Ovary (tissue), 10 donors: ENCODE measurements around the gene SPR. TPM values are rescaled to one million over a fixed set of nuclear protein-coding genes. Genes with fewer than 3 reads are reported as not detected.

ENCODE experiments used
- DNase-seq, 5 donors: peaks; one replicate each; pipeline ENCODE4 v3.0.0-alpha.2; 2019 to 2020
- H3K27ac ChIP-seq, 2 donors: fragments of 200-600 bp; one replicate each; pipeline versions ENCODE4 v1.5.1 to v1.8.0; 2019 to 2022
- H3K27me3 ChIP-seq: fragments of 200-600 bp; one replicate; pipeline ENCODE4 v1.8.0; 2022
- H3K36me3 ChIP-seq: fragments of 200-600 bp; sonication (generic); one replicate; pipeline ENCODE4 v1.5.1; 2019
- H3K4me1 ChIP-seq: one replicate; pipeline ENCODE4 v1.8.1; 2013; ENCODE audit warnings: mild to moderate bottlenecking, moderate library complexity; ENCODE audit not compliant: insufficient read depth
- H3K4me3 ChIP-seq: fragments of 200-600 bp; sonication (generic); one replicate; pipeline ENCODE4 v1.5.1; 2017
- H3K9me3 ChIP-seq, 2 donors: fragments of 200-600 bp in 1 of 2; sonication (generic) in 1 of 2; one replicate each; pipeline versions ENCODE4 v1.5.1 to v1.8.1; 2013 to 2019; ENCODE audit warnings: mild to moderate bottlenecking in 1 of 2, moderate library complexity in 1 of 2
- CTCF ChIP-seq, 3 donors: fragments of 450-650 bp in 2 of 3; fragments of 200-600 bp in 1 of 3; IDR thresholded peaks; one replicate each; pipeline versions ENCODE4 v1.5.1 to v1.8.0; 2016 to 2022; ENCODE audit warnings: antibody characterized with exemption in 3 of 3, mild to moderate bottlenecking in 1 of 3
- EP300 ChIP-seq: sonication (generic); formaldehyde crosslinking; IDR thresholded peaks from one replicate; pipeline ENCODE4 v1.6.1; 2017; ENCODE audit warnings: antibody characterized with exemption
- POLR2A ChIP-seq: fragments of 450-650 bp; IDR thresholded peaks from one replicate; pipeline ENCODE4 v1.6.1; 2017; ENCODE audit warnings: antibody characterized with exemption, mild to moderate bottlenecking, moderate library complexity
- WGBS, 3 donors: extraction: QIAGEN DNeasy Blood & Tissue Kit in 1 of 3; methylation state at CpG; one replicate each; pipeline versions ENCODE4 v1.1.5 to v1.1.7; 2013 to 2017; 5-methylcytosine and 5-hydroxymethylcytosine counted together
- intact Hi-C, 4 donors: fragments of 100-400 bp; cut with DNase I; formaldehyde crosslinking; loops; one replicate each; pipeline versions ENCODE4 v1.11.0 to v1.15.1; 2022 to 2023
- long read RNA-seq, 3 donors: library from polyadenylated mRNA in 2 of 3; unstranded in 2 of 3; transcript quantifications; one replicate each; pipeline ENCODE4 v2.0.0 and lab custom pipeline, GENCODE V29; 2021 to 2026
- polyA plus RNA-seq, 2 donors: library from polyadenylated mRNA; stranded (reverse); fragments of 200-250 nt in 1 of 2; fragments of 350-450 nt in 1 of 2; fragmentation: Illumina TruSeq in 1 of 2; extraction: RNeasy Lipid Tissue Mini Kit (QIAGEN cat#74804) in 1 of 2; gene quantifications; one replicate each; pipeline ENCODE4 v1.2.3, GENCODE V29; 2013 to 2014
- total RNA-seq, 7 donors: library from RNA; depleted of rRNA in 2 of 7; stranded (reverse); fragments of >200 nt in 2 of 7; fragmentation: NEBNext Ultra II Directional in 3 of 7; extraction: Animal tissue kit (Norgen Biotek cat#: 25700) in 3 of 7; gene quantifications; one replicate each; pipeline versions ENCODE4 v1.1.0 to v1.2.4, GENCODE V29; 2016 to 2023
- donor health status: DM: no; HTN: no; CAD: no; lungs with moderate emphysema.
- donor health status: DM: no; HTN: no; CAD: no.
- donor health status: Bipolar disorder and iron deficiency.
- donor health status: DM: yes; HTN: yes; CAD: no.
- donor health status: DM: no; HTN: no; CAD: no.
- donor health status: DM: yes; HTN: yes; CAD: no.

The SPR gene
- 10 to 100 TPM in 6 of 7 donors, 1 to 10 TPM in 1; 9.3 to 36.2 (median 18.5) TPM for total RNA-seq
- 10 to 100 TPM; 11.9 to 26.1 TPM for polyA plus RNA-seq
- long read RNA-seq, donor 1, transcript SPR-201 (3 exons, 1,480 nt), result major isoform, 62 of 69 reads
- long read RNA-seq, donor 1, partial matches to known transcripts, result 6 of 69 reads
- long read RNA-seq, donor 1, other reads (novel, unspliced or antisense), result 0 of 69 reads
- long read RNA-seq, donor 2, transcript SPR-201 (3 exons, 1,480 nt), result major isoform, 11 of 23 reads
- long read RNA-seq, donor 2, partial matches to known transcripts, result 11 of 23 reads
- long read RNA-seq, donor 2, other reads (novel, unspliced or antisense), result 0 of 23 reads
- long read RNA-seq, donor 3, transcript SPR-201 (3 exons, 1,480 nt), result major isoform, 19 of 31 reads
- long read RNA-seq, donor 3, partial matches to known transcripts, result 12 of 31 reads
- long read RNA-seq, donor 3, other reads (novel, unspliced or antisense), result 0 of 31 reads

GRCh38 chr2:72887032-72887739, at the start of gene SPR:
SPR (plus strand) TSS chr2:72887408; CDS start chr2:72887433, 25 bp downstream.
- intact Hi-C loops, result loop anchor here in 2 of 4 donors (10.0 kb wide), 2 partner anchors 288 to 1342 kb away; no protein-coding TSS in a partner anchor
- WGBS, 3 donors, result 0 to 1% (median 0%) methylated on average over 47 to 76 of the region's 76 CpGs
- H3K36me3 ChIP-seq, result no peaks in the 10 kb centered on the region
- H3K4me1 ChIP-seq, result peaks cover 7% of the 10 kb centered on the region
- H3K9me3 ChIP-seq, result no peaks in the 10 kb centered on the region
- TF ChIP-seq CTCF (IDR thresholded peaks at IDR 0.05) (no peak), EP300 (no peak), POLR2A (no peak)
- peak; percentile 62 to 78 (median 68) for DNase-seq
- peak within 1 kb of the TSS; percentile 47 for H3K4me3 ChIP-seq
- no peaks in the 10 kb centered on the region for H3K27me3 ChIP-seq
- peak within 1 kb of the TSS; percentile 74 to 79 for H3K27ac ChIP-seq

GRCh38 chr2:72840066-72840465, 47.1 kb upstream of the SPR start:
- Histone ChIP-seq H3K27me3 (no peaks in the 10 kb centered on the region), H3K4me3 (no peak overlapping the region), H3K4me1 (no peaks in the 10 kb centered on the region), H3K36me3 (no peaks in the 10 kb centered on the region), H3K9me3 (no peaks in the 10 kb centered on the region), H3K27ac (no peak overlapping the region)
- 89 to 93% (median 91%) methylated on average over 2 of the region's 2 CpGs for WGBS, 3 donors
- TF ChIP-seq EP300, result no peak
- no peak for DNase-seq
- intact Hi-C loops, result no loop called here

GRCh38 chr2:72841462-72842125, 45.6 kb upstream of the SPR start:
- H3K27ac ChIP-seq, result no peak overlapping the region
- H3K36me3 ChIP-seq, result no peaks in the 10 kb centered on the region
- no peaks in the 10 kb centered on the region for H3K4me1 ChIP-seq
- H3K4me3 ChIP-seq, result no peak overlapping the region
- H3K9me3 ChIP-seq, result no peaks in the 10 kb centered on the region
- TF ChIP-seq POLR2A (no peak), EP300 (no peak), CTCF (IDR thresholded peaks at IDR 0.05) (no peak)
- intact Hi-C loops, result no loop called here
- no peaks in the 10 kb centered on the region for H3K27me3 ChIP-seq
- WGBS, 3 donors, result 70 to 86% (median 72%) methylated on average over 3 of the region's 3 CpGs
- no peak for DNase-seq

- Histone ChIP-seq H3K4me3 (no peak overlapping the region), H3K36me3 (no peaks in the 10 kb centered on the region), H3K9me3 (no peaks in the 10 kb centered on the region), H3K27ac (no peak overlapping the region), H3K4me1 (no peaks in the 10 kb centered on the region), H3K27me3 (no peaks in the 10 kb centered on the region)
- intact Hi-C loops, result no loop called here
- 50 to 57% (median 53%) methylated on average over 2 of the region's 2 CpGs for WGBS, 3 donors
- DNase-seq, result no peak
- TF ChIP-seq POLR2A (no peak), CTCF (IDR thresholded peaks at IDR 0.05) (no peak), EP300 (no peak)
These were observed 43.9 kb upstream of the SPR start for GRCh38 chr2:72843301-72843700.
